GM08714 (cell line): ENCODE measurements around the gene VPS36.

Experiments used
- H3K4me3 ChIP-seq: fragments of 200-500 bp; sonication (Bioruptor generic); 2 replicates; pipeline ENCODE4 v1.5.1; 2014; ENCODE audit warnings: mild to moderate bottlenecking, low read length, inconsistent platforms
- ZNF274 ChIP-seq: IDR thresholded peaks from 2 replicates; pipeline ENCODE4 v1.6.1; 2012; ENCODE audit warnings: mild to moderate bottlenecking, low read depth, low read length

VPS36 gene

DNA sequence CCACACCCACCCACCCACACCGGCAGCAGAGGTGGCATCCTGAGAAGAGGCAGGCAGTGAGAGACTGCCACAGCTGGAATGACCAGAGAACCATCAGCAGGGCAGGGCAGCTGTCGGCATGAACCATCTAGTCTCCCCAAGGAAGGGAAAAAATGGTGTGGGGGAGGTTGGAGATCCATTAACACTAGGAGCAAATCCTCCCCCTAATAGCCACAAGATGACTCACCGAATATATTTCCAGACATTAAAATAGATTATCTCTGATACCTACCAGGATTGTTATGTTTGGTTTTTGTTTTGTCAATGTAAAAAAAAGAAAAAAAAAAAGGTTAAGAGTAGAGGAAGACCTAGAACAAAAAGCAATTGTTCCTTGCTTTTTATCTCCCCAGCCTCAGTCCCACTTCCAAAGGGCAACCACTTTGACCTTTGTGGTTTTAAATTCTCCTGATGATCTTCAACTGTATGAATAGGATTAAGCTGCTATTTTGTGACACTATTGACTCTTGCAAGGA lies 78.6 kb downstream of the VPS36 start:
- no peak for TF ChIP-seq ZNF274

GRCh38 chr13:52366291-52366690 lies 84.1 kb downstream of the VPS36 start:
- no peak for TF ChIP-seq ZNF274
- no peak overlapping the region for H3K4me3 ChIP-seq

More for the DNA sequence above, 78.6 kb downstream of the VPS36 start:
- no peak overlapping the region for H3K4me3 ChIP-seq
